Tibial nerve (tissue), 4 donors: ENCODE measurements around the gene CACTIN. TPM values are rescaled to one million over a fixed set of nuclear protein-coding genes. Genes with fewer than 3 reads are reported as not detected.

Source experiments
- DNase-seq, 2 donors: peaks; one replicate each; pipeline ENCODE4 v3.0.0-alpha.2; 2019; ENCODE audit warnings: low spot score in 2 of 2
- H3K27ac ChIP-seq, 4 donors: fragments of 200-600 bp; sonication (generic) in 3 of 4; one replicate each; pipeline ENCODE4 v1.5.1; 2017 to 2019; ENCODE audit warnings: mild to moderate bottlenecking in 1 of 4
- H3K27me3 ChIP-seq, 2 donors: fragments of 200-600 bp; sonication (generic) in 1 of 2; one replicate each; pipeline versions ENCODE4 v1.5.1 to v1.6.0; 2017 to 2019
- H3K36me3 ChIP-seq, 3 donors: fragments of 200-600 bp; sonication (generic); one replicate each; pipeline ENCODE4 v1.5.1; 2018 to 2019
- H3K4me1 ChIP-seq, 4 donors: fragments of 200-600 bp; sonication (generic) in 3 of 4; one replicate each; pipeline ENCODE4 v1.5.1; 2017 to 2019
- H3K4me3 ChIP-seq, 4 donors: fragments of 200-600 bp; sonication (generic) in 3 of 4; one replicate each; pipeline ENCODE4 v1.5.1; 2017 to 2019; ENCODE audit warnings: mild to moderate bottlenecking in 1 of 4, moderate library complexity in 1 of 4
- H3K9me3 ChIP-seq, 4 donors: fragments of 200-600 bp; sonication (generic) in 3 of 4; one replicate each; pipeline ENCODE4 v1.5.1; 2017 to 2019
- EP300 ChIP-seq, 2 donors: sonication (generic); formaldehyde crosslinking; IDR thresholded peaks; one replicate each; pipeline ENCODE4 v1.6.1; 2017; ENCODE audit warnings: antibody characterized with exemption in 2 of 2, mild to moderate bottlenecking in 1 of 2
- POLR2A ChIP-seq, 2 donors: fragments of 450-650 bp; IDR thresholded peaks; one replicate each; pipeline ENCODE4 v1.6.1; 2017; ENCODE audit warnings: antibody characterized with exemption in 2 of 2, mild to moderate bottlenecking in 2 of 2, moderate library complexity in 2 of 2
- WGBS, 2 donors: methylation state at CpG; one replicate each; pipeline ENCODE4 v1.1.5; 2018; 5-methylcytosine and 5-hydroxymethylcytosine counted together
- total RNA-seq, 4 donors: library from RNA; depleted of rRNA; stranded (reverse); fragments of >200 nt; gene quantifications; one replicate each; pipeline ENCODE4 v1.1.0, GENCODE V29; 2016
- TF ChIP-seq, protein P1 (sequence below), 5 experiments: fragments of 200-600 bp in 3 of 5; fragments of 450-650 bp in 2 of 5; sonication (generic) in 3 of 5; IDR thresholded peaks; one replicate each; pipeline ENCODE4 v1.5.1; 2016 to 2019; ENCODE audit warnings: antibody characterized with exemption in 5 of 5, mild to moderate bottlenecking in 3 of 5, moderate library complexity in 2 of 5

Gene CACTIN
- total RNA-seq, 4 donors from 2014 or later, result 22.9 to 59.1 (median 42.7) TPM

DNA sequence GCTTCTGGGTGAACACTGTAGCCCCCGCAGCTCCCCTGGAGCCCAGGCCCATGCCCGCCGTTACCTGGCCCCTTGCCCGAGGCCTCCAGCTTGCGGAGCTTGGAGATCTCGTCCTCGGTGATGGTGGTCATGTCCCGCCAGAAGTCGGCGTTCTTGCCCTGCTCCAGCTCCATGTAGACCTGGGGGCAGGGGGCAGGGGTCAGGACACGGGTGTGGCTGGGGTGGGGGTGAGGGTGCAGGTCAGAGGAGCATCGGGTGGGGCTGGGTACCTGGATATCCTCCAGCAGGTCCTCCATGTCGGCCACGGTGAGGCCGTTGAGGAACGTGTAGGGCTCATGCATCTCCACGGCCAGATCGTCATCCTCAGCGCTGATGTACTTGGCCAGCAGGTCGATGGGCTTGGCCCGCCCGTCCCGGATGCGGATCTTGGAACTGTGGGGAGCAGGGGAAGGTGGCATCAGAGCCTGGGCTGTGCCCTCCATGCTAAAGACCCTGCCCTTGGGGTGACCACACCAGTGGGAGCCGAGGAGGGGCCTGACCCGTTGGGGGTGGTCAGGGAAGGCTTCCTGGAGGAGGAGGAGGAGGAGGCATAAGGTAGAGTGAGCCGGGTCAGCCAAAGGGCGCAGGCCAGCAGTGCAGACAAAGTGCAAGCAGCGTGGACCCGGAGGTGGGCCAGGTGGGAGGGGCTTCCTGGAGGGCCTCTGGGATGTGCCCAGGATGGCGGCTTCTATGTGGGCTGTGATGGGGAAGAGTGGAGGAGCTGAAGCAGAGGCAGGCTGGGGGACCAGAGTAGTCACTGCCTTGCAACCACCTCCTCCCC lies 7.6 kb downstream of the CACTIN start:
- H3K36me3 ChIP-seq, result peaks cover 0 to 91% (median 0%) of the 10 kb centered on the region in 3 donors
- no peak overlapping the region for H3K4me3 ChIP-seq
- no peak for DNase-seq

DNA sequence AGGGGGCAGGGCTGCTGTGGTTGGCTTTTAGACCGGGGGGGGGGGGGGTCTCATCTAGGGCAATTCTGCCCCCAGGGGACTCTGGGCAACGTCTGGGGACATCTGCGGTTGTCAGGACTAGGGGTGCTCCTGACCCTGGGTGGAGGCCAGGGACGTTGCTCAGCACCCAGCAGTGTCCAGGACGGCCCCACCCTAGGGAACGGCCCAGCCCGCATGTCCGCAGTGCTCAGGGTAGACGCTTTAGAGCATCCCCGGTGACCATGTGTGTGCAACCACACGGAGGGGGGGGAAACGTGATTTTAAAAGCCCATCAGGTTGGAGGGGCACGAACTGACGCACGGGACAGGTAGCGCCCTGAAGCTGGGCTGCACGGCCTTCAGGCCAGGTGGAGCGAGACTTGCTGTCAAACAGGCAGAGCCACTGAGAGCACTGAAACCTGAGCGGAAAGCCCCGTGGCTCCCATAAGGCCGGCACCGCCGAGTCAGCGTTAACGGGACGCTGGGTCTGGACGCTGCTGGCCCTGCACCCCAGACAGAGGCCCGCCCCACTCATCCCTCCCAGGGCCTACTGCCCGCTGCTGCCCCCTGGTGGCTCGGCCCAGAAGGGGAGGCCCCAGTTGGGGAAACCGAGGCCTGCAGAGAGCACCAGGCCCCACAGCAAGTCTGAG lies 8.3 kb downstream of the CACTIN start:
- WGBS, 2 donors, result 29 to 57% methylated on average over 18 to 20 of the region's 31 CpGs
- Histone ChIP-seq H3K4me1 (peaks cover 0 to 25% (median 5%) of the 10 kb centered on the region in 4 donors), H3K4me3 (no peak overlapping the region), H3K27me3 (no peaks in the 10 kb centered on the region), H3K36me3 (peaks cover 0 to 91% (median 0%) of the 10 kb centered on the region in 3 donors), H3K27ac (peak overlapping the region in 2 of 4 donors; percentile 73 to 74), H3K9me3 (no peaks in the 10 kb centered on the region)
- TF ChIP-seq POLR2A (IDR thresholded peaks at IDR 0.05) (no peak), EP300 (IDR thresholded peaks at IDR 0.05) (peak in 1 of 2 donors; percentile 49)
- TF ChIP-seq, protein P1, sequence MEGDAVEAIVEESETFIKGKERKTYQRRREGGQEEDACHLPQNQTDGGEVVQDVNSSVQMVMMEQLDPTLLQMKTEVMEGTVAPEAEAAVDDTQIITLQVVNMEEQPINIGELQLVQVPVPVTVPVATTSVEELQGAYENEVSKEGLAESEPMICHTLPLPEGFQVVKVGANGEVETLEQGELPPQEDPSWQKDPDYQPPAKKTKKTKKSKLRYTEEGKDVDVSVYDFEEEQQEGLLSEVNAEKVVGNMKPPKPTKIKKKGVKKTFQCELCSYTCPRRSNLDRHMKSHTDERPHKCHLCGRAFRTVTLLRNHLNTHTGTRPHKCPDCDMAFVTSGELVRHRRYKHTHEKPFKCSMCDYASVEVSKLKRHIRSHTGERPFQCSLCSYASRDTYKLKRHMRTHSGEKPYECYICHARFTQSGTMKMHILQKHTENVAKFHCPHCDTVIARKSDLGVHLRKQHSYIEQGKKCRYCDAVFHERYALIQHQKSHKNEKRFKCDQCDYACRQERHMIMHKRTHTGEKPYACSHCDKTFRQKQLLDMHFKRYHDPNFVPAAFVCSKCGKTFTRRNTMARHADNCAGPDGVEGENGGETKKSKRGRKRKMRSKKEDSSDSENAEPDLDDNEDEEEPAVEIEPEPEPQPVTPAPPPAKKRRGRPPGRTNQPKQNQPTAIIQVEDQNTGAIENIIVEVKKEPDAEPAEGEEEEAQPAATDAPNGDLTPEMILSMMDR (IDR thresholded peaks at IDR 0.05), result peak; percentile 90 to 98 (median 96)
- DNase-seq, result peak; percentile 60 to 61

More for the DNA sequence above, 7.6 kb downstream of the CACTIN start:
- Histone ChIP-seq H3K9me3 (no peaks in the 10 kb centered on the region), H3K4me1 (peaks cover 0 to 29% (median 5%) of the 10 kb centered on the region in 4 donors), H3K27me3 (no peaks in the 10 kb centered on the region), H3K27ac (peak overlapping the region in 2 of 4 donors; percentile 73 to 74)
- WGBS, 2 donors, result 83 to 85% methylated on average over 28 to 31 of the region's 31 CpGs
- TF ChIP-seq EP300 (IDR thresholded peaks at IDR 0.05), result no peak
- TF ChIP-seq, protein P1 (IDR thresholded peaks at IDR 0.05), result no peak
- TF ChIP-seq POLR2A (IDR thresholded peaks at IDR 0.05), result no peak

DNA sequence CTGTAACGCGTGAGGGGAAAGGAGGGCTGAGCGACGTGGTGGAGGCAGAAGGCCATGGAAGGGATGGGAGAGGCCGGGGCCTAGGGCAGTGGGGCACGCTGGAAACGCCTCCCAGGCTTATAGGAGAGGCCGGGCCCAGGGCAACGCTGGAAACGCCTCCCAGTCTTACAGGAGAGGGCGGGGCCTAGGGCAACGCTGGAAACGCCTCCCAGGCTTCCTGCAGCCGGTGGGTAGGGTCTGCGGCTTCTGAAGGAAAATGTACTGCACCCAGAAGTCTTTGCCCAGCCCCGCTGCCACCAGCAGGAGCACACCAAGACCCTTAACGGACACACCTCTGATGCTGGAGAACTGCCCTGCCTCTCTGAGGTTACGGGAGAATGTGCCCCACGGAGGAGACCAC lies 9.1 kb downstream of the CACTIN start:
- no peak overlapping the region for H3K4me3 ChIP-seq
- H3K27me3 ChIP-seq, result no peaks in the 10 kb centered on the region
- H3K27ac ChIP-seq, result peak overlapping the region in 2 of 4 donors; percentile 24 to 66
- H3K36me3 ChIP-seq, result peaks cover 0 to 91% (median 0%) of the 10 kb centered on the region in 3 donors
- TF ChIP-seq, protein P1 (IDR thresholded peaks at IDR 0.05), result no peak
- TF ChIP-seq EP300 (IDR thresholded peaks at IDR 0.05), result no peak
- TF ChIP-seq POLR2A (IDR thresholded peaks at IDR 0.05), result no peak
- no peak for DNase-seq
- no peaks in the 10 kb centered on the region for H3K9me3 ChIP-seq
- peaks cover 0 to 25% (median 5%) of the 10 kb centered on the region in 4 donors for H3K4me1 ChIP-seq
- WGBS, 2 donors, result 40 to 59% methylated on average over 19 of the region's 19 CpGs

DNA sequence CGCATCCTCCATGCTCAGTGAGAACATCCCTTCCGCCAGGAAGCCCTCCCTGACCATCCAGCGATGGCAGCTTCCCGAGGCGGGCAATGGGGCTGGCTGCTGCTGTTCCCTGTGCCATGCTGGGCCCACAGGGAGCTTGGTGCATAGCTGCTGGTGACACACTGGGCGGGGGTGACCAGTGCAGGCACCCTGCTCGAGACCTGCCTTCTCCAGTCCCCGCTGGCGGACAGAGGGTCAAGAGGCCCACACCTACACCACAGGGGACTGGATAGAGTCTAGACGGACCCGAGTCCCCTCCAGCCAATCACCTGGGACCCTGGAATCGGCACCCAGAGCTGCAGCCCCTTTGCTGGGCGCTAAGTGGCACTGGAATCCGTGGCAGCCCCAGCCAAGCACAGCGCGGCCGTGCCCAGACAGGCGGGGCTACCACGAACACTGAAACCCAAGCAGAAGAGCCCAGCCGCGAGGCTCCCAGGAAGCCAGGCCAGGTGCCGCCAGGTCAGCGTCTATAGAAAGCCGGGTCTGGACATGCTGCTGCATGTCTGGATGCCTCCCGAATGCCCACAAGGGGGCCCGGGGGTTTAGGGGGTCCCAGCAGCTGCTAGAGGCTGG lies 11.0 kb downstream of the CACTIN start:
- no peaks in the 10 kb centered on the region for H3K9me3 ChIP-seq
- no peak overlapping the region for H3K4me3 ChIP-seq
- 92 to 94% methylated on average over 14 to 19 of the region's 26 CpGs for WGBS, 2 donors
- peaks cover 0 to 91% (median 12%) of the 10 kb centered on the region in 3 donors for H3K36me3 ChIP-seq
- no peak for DNase-seq
- H3K27ac ChIP-seq, result no peak overlapping the region
- no peaks in the 10 kb centered on the region for H3K27me3 ChIP-seq
- peaks cover 0 to 21% (median 5%) of the 10 kb centered on the region in 4 donors for H3K4me1 ChIP-seq
- TF ChIP-seq EP300 (IDR thresholded peaks at IDR 0.05), result no peak
- TF ChIP-seq, protein P1 (IDR thresholded peaks at IDR 0.05), result no peak
- TF ChIP-seq POLR2A (IDR thresholded peaks at IDR 0.05), result no peak
